GM18511 (cell line): Measurements from ENCODE around the gene MBNL1.

ENCODE experiments used
- ATAC-seq: cut with Tn5 transposase; IDR thresholded peaks from one replicate; pipeline ENCODE4 v1.9.1; 2021; ENCODE audit warnings: mild to moderate bottlenecking, moderate library complexity; ENCODE audit not compliant: unreplicated experiment

Gene MBNL1

GRCh38 chr3:152295344-152295743 lies 26.6 kb downstream of the MBNL1 start:
- no peak for ATAC-seq

GRCh38 chr3:152295806-152296205 lies 27.1 kb downstream of the MBNL1 start:
- no peak for ATAC-seq

- no peak for ATAC-seq
Measured at GRCh38 chr3:152296382-152296781, 27.7 kb downstream of the MBNL1 start.

- no peak for ATAC-seq
Measured at GRCh38 chr3:152296971-152297370, 28.2 kb downstream of the MBNL1 start.

GRCh38 chr3:152298393-152299248 lies 29.9 kb downstream of the MBNL1 start:
- ATAC-seq: peak; percentile 73

- peak; percentile 5 for ATAC-seq
Measured at GRCh38 chr3:152299249-152299976, 30.7 kb downstream of the MBNL1 start.

GRCh38 chr3:152300029-152300731 lies 31.5 kb downstream of the MBNL1 start:
- no peak for ATAC-seq

- ATAC-seq: peak; percentile 33
Measured at GRCh38 chr3:152301745-152302181, 33.0 kb downstream of the MBNL1 start.

GRCh38 chr3:152302521-152303021 lies 33.8 kb downstream of the MBNL1 start:
- peak; percentile 81 for ATAC-seq

GRCh38 chr3:152304160-152304559 lies 35.4 kb downstream of the MBNL1 start:
- ATAC-seq: no peak

- no peak for ATAC-seq
Measured at GRCh38 chr3:152305075-152305474, 36.3 kb downstream of the MBNL1 start.

GRCh38 chr3:152307829-152308474 lies 39.2 kb downstream of the MBNL1 start:
- ATAC-seq: peak; percentile 63

GRCh38 chr3:152308475-152308844 lies 39.7 kb downstream of the MBNL1 start:
- ATAC-seq: no peak

- ATAC-seq: no peak
Measured at GRCh38 chr3:152309031-152309430, 40.3 kb downstream of the MBNL1 start.

GRCh38 chr3:152309535-152310307 lies 41.0 kb downstream of the MBNL1 start:
- ATAC-seq: no peak

- ATAC-seq: no peak
Measured at GRCh38 chr3:152313430-152313829, 44.7 kb downstream of the MBNL1 start.

- ATAC-seq: no peak
Measured at GRCh38 chr3:152313914-152314313, 45.2 kb downstream of the MBNL1 start.

- no peak for ATAC-seq
Measured at GRCh38 chr3:152314677-152315353, 46.1 kb downstream of the MBNL1 start.

GRCh38 chr3:152315623-152316022 lies 46.9 kb downstream of the MBNL1 start:
- no peak for ATAC-seq
